ENCODE results near the gene JUP.

- TF ChIP-seq, protein P1, sequence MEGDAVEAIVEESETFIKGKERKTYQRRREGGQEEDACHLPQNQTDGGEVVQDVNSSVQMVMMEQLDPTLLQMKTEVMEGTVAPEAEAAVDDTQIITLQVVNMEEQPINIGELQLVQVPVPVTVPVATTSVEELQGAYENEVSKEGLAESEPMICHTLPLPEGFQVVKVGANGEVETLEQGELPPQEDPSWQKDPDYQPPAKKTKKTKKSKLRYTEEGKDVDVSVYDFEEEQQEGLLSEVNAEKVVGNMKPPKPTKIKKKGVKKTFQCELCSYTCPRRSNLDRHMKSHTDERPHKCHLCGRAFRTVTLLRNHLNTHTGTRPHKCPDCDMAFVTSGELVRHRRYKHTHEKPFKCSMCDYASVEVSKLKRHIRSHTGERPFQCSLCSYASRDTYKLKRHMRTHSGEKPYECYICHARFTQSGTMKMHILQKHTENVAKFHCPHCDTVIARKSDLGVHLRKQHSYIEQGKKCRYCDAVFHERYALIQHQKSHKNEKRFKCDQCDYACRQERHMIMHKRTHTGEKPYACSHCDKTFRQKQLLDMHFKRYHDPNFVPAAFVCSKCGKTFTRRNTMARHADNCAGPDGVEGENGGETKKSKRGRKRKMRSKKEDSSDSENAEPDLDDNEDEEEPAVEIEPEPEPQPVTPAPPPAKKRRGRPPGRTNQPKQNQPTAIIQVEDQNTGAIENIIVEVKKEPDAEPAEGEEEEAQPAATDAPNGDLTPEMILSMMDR (IDR thresholded peaks at IDR 0.05; ENCODE audit: poor library complexity), result no peak
- peak; percentile 65 for TF ChIP-seq EZH2 (IDR thresholded peaks at IDR 0.05; ENCODE audit: borderline replicate concordance)
Observed at GRCh38 chr17:41734139-41734948, 52.2 kb downstream of the JUP start, which contains the start of gene HAP1.

Measured in hepatocyte (in vitro differentiated cells).